HCT116 (cell line): ENCODE results near the gene TSPEAR. TPM values are rescaled to one million over a fixed set of nuclear protein-coding genes. Genes with fewer than 3 reads are reported as not detected.

Source experiments
- ATAC-seq: fragments of 200-7000 bp; cut with Tn5 transposase; 2 replicates; pipeline ENCODE4 v1.9.1; 2020; ENCODE audit warnings: mild to moderate bottlenecking, moderate library complexity
- BruUV-seq: library from RNA; stranded (reverse); fragments of 400-500 nt; replicated peaks from 2 replicates; lab custom pipeline; 2021; lab: Mats Ljungman, UMichigan
- CTCF ChIA-PET: fragments of 300-600 bp; sonication (Branson Sonifier 250); formaldehyde crosslinking; loops from one replicate; lab custom pipeline; 2021; ENCODE audit warnings: antibody characterized with exemption; lab: Charles Lee
- POLR2A ChIA-PET: fragments of 300-600, 350-600 bp; sonication (Branson Sonifier 250); formaldehyde crosslinking; loops from one replicate; lab custom pipeline; 2021; ENCODE audit warnings: antibody characterized with exemption; lab: Charles Lee
- RAD21 ChIA-PET, 2 experiments: fragments of 300-600 bp; sonication (Branson Sonifier 250); formaldehyde crosslinking; loops; one replicate each; lab custom pipeline; 2023; ENCODE audit warnings: low total read pairs in 2 of 2; ENCODE audit not compliant: uncharacterized antibody in 2 of 2, unreplicated experiment in 2 of 2, low non-redundant PET in 1 of 2; lab: Charles Lee
- DNase-seq: peaks from one replicate; pipeline ENCODE4 v3.0.0-alpha.2; 2010; ENCODE audit warnings: low read depth, low spot score
- H2AFZ ChIP-seq: fragments of 200-600 bp; shearing (Covaris generic), sonication (generic); 2 replicates; pipeline ENCODE4 v1.6.1; 2017; ENCODE audit warnings: low read depth, mixed run types, mixed read lengths, antibody characterized with exemption, low read length; ENCODE audit not compliant: poor library complexity, severe bottlenecking
- H3K27ac ChIP-seq: 2 replicates; pipeline ENCODE4 v1.5.1; 2012; ENCODE audit warnings: low read depth, low read length
- H3K27me3 ChIP-seq: fragments of 200-600 bp; sonication (generic); 2 replicates; pipeline ENCODE4 v1.6.1; 2016; ENCODE audit warnings: mixed run types, low read length, mixed read lengths; ENCODE audit not compliant: insufficient read depth
- H3K36me3 ChIP-seq, 2 experiments: fragments of 200-500 bp in 1 of 2; fragments of 200-600 bp in 1 of 2; sonication (Bioruptor generic) in 1 of 2; sonication (generic) in 1 of 2; 2 replicates each; pipeline versions ENCODE4 v1.5.1 to v1.6.1; 2014 to 2016; ENCODE audit warnings: low read length in 2 of 2, inconsistent platforms in 1 of 2, mixed read lengths in 1 of 2, mixed run types in 1 of 2; ENCODE audit not compliant: insufficient read depth in 2 of 2, control insufficient read depth in 1 of 2
- H3K4me1 ChIP-seq, 2 experiments: fragments of 200-600 bp in 1 of 2; sonication (generic) in 1 of 2; 2 replicates each; pipeline versions ENCODE4 v1.5.1 to v1.6.1; 2012 to 2017; ENCODE audit warnings: low read length in 2 of 2, inconsistent platforms in 1 of 2, mild to moderate bottlenecking in 1 of 2, mixed read lengths in 1 of 2, mixed run types in 1 of 2, moderate library complexity in 1 of 2; ENCODE audit not compliant: insufficient read depth in 2 of 2, control insufficient read depth in 1 of 2
- H3K4me2 ChIP-seq: fragments of 200-600 bp; sonication (generic); 2 replicates; pipeline ENCODE4 v1.6.1; 2017; ENCODE audit warnings: mixed run types, low read length, mixed read lengths
- H3K4me3 ChIP-seq, 2 experiments: fragments of 200-600 bp in 1 of 2; sonication (generic) in 1 of 2; replicated peaks in 1 of 2; 2 replicates each; pipeline ENCODE4 v1.5.1; 2011 to 2016; ENCODE audit warnings: low read length in 2 of 2, control low read depth in 1 of 2, low read depth in 1 of 2, mild to moderate bottlenecking in 1 of 2, mixed read lengths in 1 of 2, mixed run types in 1 of 2
- H3K79me2 ChIP-seq: fragments of 200-600 bp; sonication (generic); 2 replicates; pipeline ENCODE4 v1.6.1; 2017; ENCODE audit warnings: mild to moderate bottlenecking, mixed run types, low read length, moderate library complexity, mixed read lengths; ENCODE audit not compliant: insufficient read depth
- H3K9ac ChIP-seq: fragments of 200-600 bp; sonication (generic); 2 replicates; pipeline ENCODE4 v1.6.1; 2016; ENCODE audit warnings: low read length, mixed read lengths
- H3K9me2 ChIP-seq: fragments of 200-600 bp; sonication (generic), shearing (Covaris generic); 2 replicates; pipeline ENCODE4 v1.6.1; 2017; ENCODE audit warnings: mixed run types, mild to moderate bottlenecking, moderate library complexity; ENCODE audit not compliant: insufficient read depth
- H3K9me3 ChIP-seq, 2 experiments: fragments of 200-500 bp in 1 of 2; fragments of 200-600 bp in 1 of 2; sonication (Bioruptor generic) in 1 of 2; sonication (generic) in 1 of 2; 2 replicates each; pipeline ENCODE4 v1.6.1; 2014 to 2017; ENCODE audit warnings: low read length in 2 of 2, mixed read lengths in 2 of 2, inconsistent platforms in 1 of 2, low read depth in 1 of 2, mild to moderate bottlenecking in 1 of 2, mixed run types in 1 of 2, moderate library complexity in 1 of 2; ENCODE audit not compliant: control insufficient read depth in 1 of 2, insufficient read depth in 1 of 2
- H4K20me1 ChIP-seq: fragments of 200-600 bp; sonication (generic), shearing (Covaris generic); 2 replicates; pipeline ENCODE4 v1.6.1; 2017; ENCODE audit warnings: mixed run types, mild to moderate bottlenecking, moderate library complexity; ENCODE audit not compliant: insufficient read depth
- ATF3 ChIP-seq: IDR thresholded peaks from 2 replicates; pipeline ENCODE4 v1.6.1; 2012
- CEBPB ChIP-seq: IDR thresholded peaks from 2 replicates; pipeline ENCODE4 v1.6.1; 2012; ENCODE audit warnings: low read depth
- EGR1 ChIP-seq: IDR thresholded peaks from 2 replicates; pipeline ENCODE4 v1.6.1; 2012; ENCODE audit warnings: low read depth
- FOSL1 ChIP-seq: IDR thresholded peaks from 2 replicates; pipeline ENCODE4 v1.6.1; 2012; ENCODE audit warnings: low read depth
- JUND ChIP-seq: IDR thresholded peaks from 2 replicates; pipeline ENCODE4 v1.6.1; 2012
- MAX ChIP-seq: IDR thresholded peaks from 2 replicates; pipeline ENCODE4 v1.6.1; 2012
- POLR2A ChIP-seq: IDR thresholded peaks from 2 replicates; pipeline ENCODE4 v1.7.0; 2011; ENCODE audit warnings: borderline replicate concordance; ENCODE audit not compliant: insufficient read depth, insufficient read length; ENCODE audit errors: extremely low read depth
- RAD21 ChIP-seq: IDR thresholded peaks from 2 replicates; pipeline ENCODE4 v1.6.1; 2012; ENCODE audit warnings: low read depth, mild to moderate bottlenecking
- SIN3A ChIP-seq: IDR thresholded peaks from 2 replicates; pipeline ENCODE4 v1.6.1; 2012; ENCODE audit warnings: low read depth
- SP1 ChIP-seq: IDR thresholded peaks from 2 replicates; pipeline ENCODE4 v1.6.1; 2012; ENCODE audit warnings: low read depth
- SRF ChIP-seq: IDR thresholded peaks from 2 replicates; pipeline ENCODE4 v1.6.1; 2012; ENCODE audit warnings: low read depth
- TCF7L2 ChIP-seq: IDR thresholded peaks from 2 replicates; pipeline ENCODE4 v1.7.0; 2011; ENCODE audit warnings: borderline replicate concordance, inconsistent platforms; ENCODE audit not compliant: insufficient read depth, insufficient read length; ENCODE audit errors: extremely low read depth
- YY1 ChIP-seq: IDR thresholded peaks from 2 replicates; pipeline ENCODE4 v1.6.1; 2011; ENCODE audit warnings: low read length, low read depth, moderate library complexity, mild to moderate bottlenecking; ENCODE audit not compliant: insufficient replicate concordance; ENCODE audit errors: extremely low read depth
- ZFX ChIP-seq: fragments of 450-650 bp; IDR thresholded peaks from 2 replicates; pipeline ENCODE4 v1.6.1; 2017
- ZNF274 ChIP-seq: fragments of 200-500 bp; sonication (Bioruptor generic); IDR thresholded peaks from 2 replicates; pipeline ENCODE4 v1.6.1; 2014; ENCODE audit warnings: mild to moderate bottlenecking, low read depth, low read length, inconsistent platforms
- intact Hi-C: fragments of 100-400 bp; cut with micrococcal nuclease; formaldehyde crosslinking; loops from 2 replicates; pipeline ENCODE4 v1.10.0; 2022
- total RNA-seq: library from RNA; stranded (reverse); gene quantifications from one replicate; pipeline ENCODE4 v1.2.1, GENCODE V29; 2021; ENCODE audit not compliant: unreplicated experiment
- TF ChIP-seq, protein P1 (sequence below), 3 experiments: fragments of 200-600 bp in 1 of 3; sonication (generic) in 1 of 3; IDR thresholded peaks in 2 of 3; conservative IDR thresholded peaks in 1 of 3; 2 replicates each; pipeline ENCODE4 v1.5.1; 2012 to 2017; ENCODE audit warnings: low read depth in 2 of 3, low read length in 2 of 3, antibody characterized with exemption in 1 of 3, borderline replicate concordance in 1 of 3, control low read depth in 1 of 3, mild to moderate bottlenecking in 1 of 3, mixed read lengths in 1 of 3, mixed run types in 1 of 3, moderate library complexity in 1 of 3; ENCODE audit not compliant: insufficient read depth in 1 of 3

Gene TSPEAR
- total RNA-seq, 1 experiment from 2014 or later: not detected

GRCh38 chr21:44539046-44539445 is 172.3 kb downstream of the TSPEAR start:
- H3K4me1 ChIP-seq: no peaks in the 10 kb centered on the region
- RAD21 ChIA-PET: no interaction called here
- no peak overlapping the region for H2AFZ ChIP-seq
- ATAC-seq (no peak), DNase-seq (no peak)
- H3K4me3 ChIP-seq: no peak overlapping the region
- H3K9me3 ChIP-seq: peaks cover 7 to 15% of the 10 kb centered on the region in 2 experiments
- BruUV-seq: no TSS peak
- no peaks in the 10 kb centered on the region for H3K27me3 ChIP-seq
- H3K27ac ChIP-seq: no peak overlapping the region
- H3K79me2 ChIP-seq: no peaks in the 10 kb centered on the region
- no peaks in the 10 kb centered on the region for H4K20me1 ChIP-seq
- no peak for TF ChIP-seq ZFX
- H3K9me2 ChIP-seq: no peaks in the 10 kb centered on the region
- no peak overlapping the region for H3K9ac ChIP-seq
- intact Hi-C loops: no loop called here
- POLR2A ChIA-PET: no interaction called here
- CTCF ChIA-PET: no interaction called here
- no peak overlapping the region for H3K4me2 ChIP-seq
- no peaks in the 10 kb centered on the region for H3K36me3 ChIP-seq

GRCh38 chr21:44537930-44538911 is 173.2 kb downstream of the TSPEAR start:
- POLR2A ChIA-PET: no interaction called here
- TF ChIP-seq EGR1 (no peak), ATF3 (no peak), ZNF274 (no peak), MAX (no peak), SP1 (no peak), YY1 (no peak), SRF (no peak), ZFX (no peak), POLR2A (no peak), JUND (no peak), TCF7L2 (no peak), FOSL1 (no peak), CEBPB (no peak), RAD21 (no peak), SIN3A (no peak)
- TF ChIP-seq, protein P1, sequence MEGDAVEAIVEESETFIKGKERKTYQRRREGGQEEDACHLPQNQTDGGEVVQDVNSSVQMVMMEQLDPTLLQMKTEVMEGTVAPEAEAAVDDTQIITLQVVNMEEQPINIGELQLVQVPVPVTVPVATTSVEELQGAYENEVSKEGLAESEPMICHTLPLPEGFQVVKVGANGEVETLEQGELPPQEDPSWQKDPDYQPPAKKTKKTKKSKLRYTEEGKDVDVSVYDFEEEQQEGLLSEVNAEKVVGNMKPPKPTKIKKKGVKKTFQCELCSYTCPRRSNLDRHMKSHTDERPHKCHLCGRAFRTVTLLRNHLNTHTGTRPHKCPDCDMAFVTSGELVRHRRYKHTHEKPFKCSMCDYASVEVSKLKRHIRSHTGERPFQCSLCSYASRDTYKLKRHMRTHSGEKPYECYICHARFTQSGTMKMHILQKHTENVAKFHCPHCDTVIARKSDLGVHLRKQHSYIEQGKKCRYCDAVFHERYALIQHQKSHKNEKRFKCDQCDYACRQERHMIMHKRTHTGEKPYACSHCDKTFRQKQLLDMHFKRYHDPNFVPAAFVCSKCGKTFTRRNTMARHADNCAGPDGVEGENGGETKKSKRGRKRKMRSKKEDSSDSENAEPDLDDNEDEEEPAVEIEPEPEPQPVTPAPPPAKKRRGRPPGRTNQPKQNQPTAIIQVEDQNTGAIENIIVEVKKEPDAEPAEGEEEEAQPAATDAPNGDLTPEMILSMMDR (IDR thresholded peaks at IDR 0.05 in 2 of 3, conservative IDR thresholded peaks at IDR 0.05 in 1 of 3; ENCODE audit: borderline replicate concordance in 1 of 3, insufficient read depth in 1 of 3, low read depth in 2 of 3, low read length in 2 of 3): no peak
- ATAC-seq (no peak), DNase-seq (no peak)
- Histone ChIP-seq H3K27me3 (no peaks in the 10 kb centered on the region), H4K20me1 (no peaks in the 10 kb centered on the region), H3K4me1 (no peaks in the 10 kb centered on the region), H3K27ac (no peak overlapping the region), H3K4me3 (no peak overlapping the region), H3K9ac (no peak overlapping the region), H3K36me3 (no peaks in the 10 kb centered on the region), H2AFZ (no peak overlapping the region), H3K9me2 (no peaks in the 10 kb centered on the region), H3K79me2 (no peaks in the 10 kb centered on the region), H3K4me2 (no peak overlapping the region), H3K9me3 (peaks cover under 1 to 11% of the 10 kb centered on the region in 2 experiments; a peak in 3 of 4 replicates)
- CTCF ChIA-PET: no interaction called here
- BruUV-seq: no TSS peak
- intact Hi-C loops: no loop called here
- RAD21 ChIA-PET: no interaction called here
